CD4-positive, CD25-positive, alpha-beta regulatory T cell (primary cell): ENCODE data around the gene MED16. TPM values are rescaled to one million over a fixed set of nuclear protein-coding genes. Genes with fewer than 3 reads are reported as not detected.
"Not testable (repeated sequence)": the region's sequence is repeated elsewhere in the genome, so short reads cannot be mapped to it uniquely, and the experiment has no call there.

Source experiments
- ATAC-seq, 2 donors: fragments of 150-1000 bp; cut with Tn5 transposase; one replicate each; pipeline ENCODE4 v1.10.0; 2021; ENCODE audit warnings: low read depth in 2 of 2, moderate number of reproducible peaks in 2 of 2, moderate library complexity in 1 of 2
- DNase-seq, 3 donors: peaks; one replicate each; pipeline versions ENCODE4 v3.0.0 to v3.0.0-alpha.2; 2012 to 2022; ENCODE audit warnings: mixed read lengths in 1 of 3
- H3K27ac ChIP-seq: one replicate; pipeline ENCODE4 v1.7.0; 2013; ENCODE audit warnings: mild to moderate bottlenecking, low read length; ENCODE audit not compliant: insufficient read depth, poor library complexity, severe bottlenecking
- H3K27me3 ChIP-seq: one replicate; pipeline ENCODE4 v1.7.0; 2013; ENCODE audit warnings: low read length; ENCODE audit not compliant: control insufficient read depth, insufficient read depth
- H3K36me3 ChIP-seq: one replicate; pipeline ENCODE4 v1.7.0; 2013; ENCODE audit warnings: mild to moderate bottlenecking, low read length, moderate library complexity; ENCODE audit not compliant: control insufficient read depth, insufficient read depth
- H3K4me1 ChIP-seq: 2 replicates; pipeline ENCODE4 v1.7.0; 2013; ENCODE audit warnings: mild to moderate bottlenecking, low read length; ENCODE audit not compliant: insufficient read depth, control insufficient read depth, poor library complexity, severe bottlenecking
- H3K4me3 ChIP-seq: one replicate; pipeline ENCODE4 v1.7.0; 2013; ENCODE audit warnings: low read depth, mild to moderate bottlenecking, low read length, moderate library complexity
- H3K9me3 ChIP-seq, 2 experiments: 1 replicate in 1 of 2; 2 replicates in 1 of 2; pipeline ENCODE4 v1.7.0; 2013; ENCODE audit warnings: low read length in 2 of 2, mild to moderate bottlenecking in 1 of 2, moderate library complexity in 1 of 2; ENCODE audit not compliant: control insufficient read depth in 2 of 2
- H3K27ac Mint-ChIP-seq, 3 donors: one replicate each; pipeline ENCODE4 v1.8.0; 2020 to 2022; ENCODE audit warnings: mild to moderate bottlenecking in 3 of 3, mixed read lengths in 3 of 3, moderate library complexity in 2 of 3
- H3K27me3 Mint-ChIP-seq: one replicate; pipeline ENCODE4 v1.8.0; 2022; ENCODE audit warnings: mild to moderate bottlenecking, mixed read lengths
- H3K36me3 Mint-ChIP-seq: one replicate; pipeline ENCODE4 v1.8.0; 2020; ENCODE audit warnings: mixed read lengths
- H3K4me1 Mint-ChIP-seq, 4 donors: one replicate each; pipeline ENCODE4 v1.8.0; 2020 to 2022; ENCODE audit warnings: mixed read lengths in 4 of 4, mild to moderate bottlenecking in 1 of 4
- H3K4me3 Mint-ChIP-seq, 4 donors: one replicate each; pipeline ENCODE4 v1.8.0; 2020 to 2022; ENCODE audit warnings: mild to moderate bottlenecking in 4 of 4, mixed read lengths in 4 of 4, moderate library complexity in 3 of 4
- H3K9me3 Mint-ChIP-seq, 7 donors: one replicate each; pipeline ENCODE4 v1.8.0; 2020 to 2022; ENCODE audit warnings: mixed read lengths in 7 of 7, mild to moderate bottlenecking in 3 of 7, moderate library complexity in 2 of 7
- polyA plus RNA-seq, 4 donors: library from polyadenylated mRNA; unstranded; fragments of 300-500 nt; fragmentation: Illumina TruSeq; gene quantifications; one replicate each; pipeline ENCODE4 v1.2.3, GENCODE V29; 2021
- total RNA-seq: library from RNA; stranded (reverse); gene quantifications from one replicate; pipeline ENCODE4 v1.2.3, GENCODE V29; 2022

Gene MED16
- total and polyA plus RNA-seq, 5 donors from 2014 or later = 61.9 to 91.7 (median 79.5) TPM

GRCh38 chr19:896434-896833 lies 3.4 kb upstream of the MED16 start:
- H3K36me3 Mint-ChIP-seq = peaks cover 7% of the 10 kb centered on the region
- H3K27ac Mint-ChIP-seq = peak overlapping the region; percentile 42 to 86 (median 82)
- H3K9me3 Mint-ChIP-seq = peaks cover 0 to 2% (median 0%) of the 10 kb centered on the region in 7 donors
- ATAC-seq = no peak
- peaks cover 28% of the 10 kb centered on the region for H3K4me1 ChIP-seq
- no peak overlapping the region for H3K27ac ChIP-seq
- H3K36me3 ChIP-seq = peaks cover 27% of the 10 kb centered on the region
- H3K27me3 ChIP-seq = no peaks in the 10 kb centered on the region
- H3K4me1 Mint-ChIP-seq = peaks cover 4 to 41% (median 10%) of the 10 kb centered on the region in 4 donors
- peaks cover 5% of the 10 kb centered on the region for H3K27me3 Mint-ChIP-seq
- peak overlapping the region in 2 of 4 donors; percentile 63 to 75 for H3K4me3 Mint-ChIP-seq
- no peak overlapping the region for H3K4me3 ChIP-seq
- no peak for DNase-seq
- H3K9me3 ChIP-seq = no peaks in the 10 kb centered on the region

DNA sequence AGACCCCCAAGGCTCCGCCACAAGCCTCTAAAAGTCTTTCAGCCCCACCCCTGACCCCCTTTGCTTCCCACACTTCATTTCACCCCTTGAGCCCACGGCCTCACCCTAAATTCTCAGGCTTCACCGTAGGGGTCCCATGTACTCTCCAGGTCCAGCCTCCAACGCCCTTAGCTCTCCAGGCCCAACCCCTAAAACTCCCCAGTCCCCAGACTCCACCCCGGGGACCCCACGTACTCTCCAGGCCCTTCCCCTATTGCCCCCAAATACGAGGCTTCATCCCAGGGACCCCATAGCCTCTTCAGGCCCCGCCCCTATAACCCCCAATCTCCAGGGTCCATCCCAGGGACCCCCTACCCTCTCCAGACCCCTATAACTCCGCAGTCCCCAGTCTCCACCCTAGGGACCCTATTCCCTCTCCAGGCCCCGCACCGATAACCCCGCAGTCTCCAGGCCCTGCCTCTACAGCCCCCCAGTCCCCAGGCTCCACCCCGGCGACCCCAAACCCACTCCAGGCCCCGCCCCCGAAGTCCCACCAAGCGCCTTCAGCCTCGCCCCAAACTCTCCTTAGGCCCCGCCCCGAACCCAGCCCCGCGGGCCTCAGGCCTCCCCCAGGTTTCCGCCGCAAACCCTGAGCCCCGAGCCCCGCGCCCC lies 619 bp downstream of the MED16 start:
- DNase-seq = no peak
- Mint-ChIP-seq H3K4me3 (peak overlapping the region; percentile 74 to 93 (median 84)), H3K36me3 (peaks cover 7% of the 10 kb centered on the region), H3K27ac (peak overlapping the region; percentile 62 to 97 (median 66)), H3K9me3 (no peaks in the 10 kb centered on the region), H3K4me1 (peaks cover 4 to 60% (median 14%) of the 10 kb centered on the region in 4 donors), H3K27me3 (peaks cover 5% of the 10 kb centered on the region)
- no peaks in the 10 kb centered on the region for H3K27me3 ChIP-seq
- peak overlapping the region; percentile 48 for H3K4me3 ChIP-seq
- peak overlapping the region; percentile 88 for H3K27ac ChIP-seq
- H3K9me3 ChIP-seq = no peaks in the 10 kb centered on the region
- ATAC-seq = no peak
- peaks cover 30% of the 10 kb centered on the region for H3K36me3 ChIP-seq
- peaks cover 19% of the 10 kb centered on the region for H3K4me1 ChIP-seq

DNA sequence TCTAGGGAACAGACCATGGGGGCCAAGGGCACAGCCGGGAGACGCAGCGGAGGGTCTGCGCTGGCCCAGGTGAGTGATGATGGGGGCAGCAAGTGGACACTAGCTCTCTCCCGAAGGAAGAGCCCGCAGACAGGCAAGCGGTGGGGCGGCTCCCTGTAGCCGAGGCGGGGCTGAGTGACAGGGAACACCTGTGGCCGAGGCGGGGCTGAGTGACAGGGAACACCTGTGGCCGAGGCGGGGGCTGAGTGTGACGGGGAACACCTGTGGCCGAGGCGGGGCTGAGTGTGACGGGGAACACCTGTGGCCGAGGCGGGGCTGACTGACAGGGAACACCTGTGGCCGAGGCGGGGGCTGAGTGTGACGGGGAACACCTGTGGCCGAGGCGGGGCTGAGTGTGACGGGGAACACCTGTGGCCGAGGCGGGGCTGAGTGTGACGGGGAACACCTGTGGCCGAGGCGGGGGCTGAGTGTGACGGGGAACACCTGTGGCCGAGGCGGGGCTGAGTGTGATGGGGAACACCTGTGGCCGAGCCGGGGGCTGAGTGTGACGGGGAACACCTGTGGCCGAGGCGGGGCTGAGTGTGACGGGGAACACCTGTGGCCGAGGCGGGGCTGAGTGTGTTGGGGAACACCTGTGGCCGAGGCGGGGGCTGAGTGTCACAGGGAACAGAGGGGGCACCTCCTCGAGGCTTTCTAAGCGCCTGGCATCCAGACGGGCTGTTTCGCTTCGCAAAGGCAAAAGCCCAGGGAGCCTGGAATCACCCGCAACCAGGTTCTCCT lies 1.4 kb downstream of the MED16 start:
- peak overlapping the region; percentile 76 to 93 (median 84) for H3K4me3 Mint-ChIP-seq
- not testable (repeated sequence) for H3K9me3 ChIP-seq, DNase-seq, H3K36me3 Mint-ChIP-seq, ATAC-seq, H3K9me3 Mint-ChIP-seq, H3K27me3 Mint-ChIP-seq, H3K27me3 ChIP-seq
- H3K27ac ChIP-seq = peak overlapping the region; percentile 88
- H3K4me1 ChIP-seq = peaks cover 19% of the 10 kb centered on the region
- peak overlapping the region in 2 of 3 donors; percentile 66 to 73 for H3K27ac Mint-ChIP-seq
- H3K4me1 Mint-ChIP-seq = peaks cover 4 to 58% (median 14%) of the 10 kb centered on the region in 4 donors
- H3K36me3 ChIP-seq = peaks cover 28% of the 10 kb centered on the region
- H3K4me3 ChIP-seq = peak overlapping the region; percentile 48

DNA sequence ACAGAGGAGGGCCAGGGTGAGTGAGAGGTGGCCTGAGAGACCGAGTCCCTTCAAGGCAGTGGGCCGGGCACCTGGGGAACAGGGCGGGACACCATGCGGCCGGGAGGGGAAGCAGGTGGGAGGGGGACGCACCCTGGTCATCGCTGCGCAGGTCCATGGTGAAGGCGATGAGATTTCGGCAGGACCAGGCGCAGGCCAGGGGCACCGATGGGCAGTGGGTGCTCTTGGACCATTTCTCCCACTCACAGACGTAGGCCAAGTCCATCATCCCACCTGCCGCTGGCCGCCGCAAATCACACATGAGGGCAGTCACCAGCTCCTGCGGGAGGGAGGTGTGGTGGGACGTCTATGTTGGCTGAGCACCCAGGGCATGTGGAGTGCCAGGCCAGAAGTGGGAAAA lies 2.2 kb downstream of the MED16 start:
- Mint-ChIP-seq H3K4me3 (peak overlapping the region; percentile 75 to 80 (median 78)), H3K27ac (peak overlapping the region; percentile 17 to 73 (median 52)), H3K27me3 (peaks cover 5% of the 10 kb centered on the region), H3K36me3 (no peaks in the 10 kb centered on the region), H3K4me1 (peaks cover 4 to 57% (median 14%) of the 10 kb centered on the region in 4 donors), H3K9me3 (no peaks in the 10 kb centered on the region)
- Histone ChIP-seq H3K4me3 (no peak overlapping the region), H3K27ac (no peak overlapping the region), H3K27me3 (no peaks in the 10 kb centered on the region), H3K4me1 (peaks cover 19% of the 10 kb centered on the region), H3K9me3 (no peaks in the 10 kb centered on the region), H3K36me3 (peaks cover 33% of the 10 kb centered on the region)
- ATAC-seq (no peak), DNase-seq (no peak)

- Mint-ChIP-seq H3K27me3 (peaks cover 5% of the 10 kb centered on the region), H3K4me3 (peak overlapping the region; percentile 32 to 82 (median 71)), H3K36me3 (no peaks in the 10 kb centered on the region), H3K27ac (peak overlapping the region in 2 of 3 donors; percentile 17 to 62), H3K9me3 (no peaks in the 10 kb centered on the region), H3K4me1 (peaks cover 4 to 53% (median 13%) of the 10 kb centered on the region in 4 donors)
- H3K9me3 ChIP-seq = no peaks in the 10 kb centered on the region
- ATAC-seq (no peak), DNase-seq (no peak)
- no peaks in the 10 kb centered on the region for H3K27me3 ChIP-seq
- H3K36me3 ChIP-seq = peaks cover 40% of the 10 kb centered on the region
- H3K4me3 ChIP-seq = no peak overlapping the region
- no peak overlapping the region for H3K27ac ChIP-seq
- peaks cover 19% of the 10 kb centered on the region for H3K4me1 ChIP-seq
These were observed 3.2 kb downstream of the MED16 start for GRCh38 chr19:889662-890295.

DNA sequence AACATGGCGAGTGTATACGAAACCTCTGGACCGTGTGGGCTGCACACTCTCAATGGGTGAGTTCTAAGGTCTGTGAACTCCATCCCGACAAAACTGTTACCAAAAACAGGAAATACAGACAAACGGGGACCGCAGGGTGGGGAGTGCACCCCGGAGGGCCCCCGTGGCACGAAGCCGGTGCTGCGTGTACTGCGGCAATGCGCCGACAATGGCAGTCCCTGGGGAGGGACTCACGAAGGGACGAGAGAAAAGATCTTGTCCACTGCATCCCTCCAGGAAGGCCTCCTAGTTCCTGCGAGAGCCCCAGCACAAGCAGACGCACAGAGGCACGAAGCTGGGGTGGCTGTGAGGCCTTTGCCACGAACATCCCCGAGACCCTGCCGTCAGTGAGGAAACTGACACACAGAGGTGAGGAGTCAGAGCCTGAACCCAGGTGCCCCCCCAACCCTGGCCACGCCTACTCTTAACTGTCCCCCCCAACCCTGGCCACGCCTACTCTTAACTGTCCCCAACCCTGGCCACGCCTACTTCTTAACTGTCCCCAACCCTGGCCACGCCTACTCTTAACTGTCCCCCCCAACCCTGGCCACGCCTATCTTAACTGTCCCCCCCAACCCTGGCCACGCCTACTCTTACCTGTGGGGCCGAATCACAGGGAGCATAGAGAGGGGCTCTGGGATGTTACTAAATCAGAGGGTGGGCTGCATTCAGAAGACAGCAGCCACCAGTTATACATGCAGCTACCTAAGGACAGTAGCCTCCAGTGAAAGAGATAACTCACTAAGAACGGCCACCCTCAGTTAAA lies 4.2 kb downstream of the MED16 start:
- peak overlapping the region; percentile 65 to 82 (median 79) for H3K4me3 Mint-ChIP-seq
- peak; percentile 54 to 60 for ATAC-seq
- H3K9me3 ChIP-seq = no peaks in the 10 kb centered on the region
- H3K4me1 Mint-ChIP-seq = peaks cover 4 to 45% (median 12%) of the 10 kb centered on the region in 4 donors
- peak in 2 of 3 donors; percentile 14 to 59 for DNase-seq
- H3K36me3 Mint-ChIP-seq = no peaks in the 10 kb centered on the region
- peaks cover 43% of the 10 kb centered on the region for H3K36me3 ChIP-seq
- H3K4me3 ChIP-seq = no peak overlapping the region
- H3K27ac Mint-ChIP-seq = peak overlapping the region; percentile 71 to 96 (median 81)
- H3K27me3 ChIP-seq = no peaks in the 10 kb centered on the region
- peaks cover 15% of the 10 kb centered on the region for H3K4me1 ChIP-seq
- peaks cover 5% of the 10 kb centered on the region for H3K27me3 Mint-ChIP-seq
- H3K27ac ChIP-seq = no peak overlapping the region
- no peaks in the 10 kb centered on the region for H3K9me3 Mint-ChIP-seq

DNA sequence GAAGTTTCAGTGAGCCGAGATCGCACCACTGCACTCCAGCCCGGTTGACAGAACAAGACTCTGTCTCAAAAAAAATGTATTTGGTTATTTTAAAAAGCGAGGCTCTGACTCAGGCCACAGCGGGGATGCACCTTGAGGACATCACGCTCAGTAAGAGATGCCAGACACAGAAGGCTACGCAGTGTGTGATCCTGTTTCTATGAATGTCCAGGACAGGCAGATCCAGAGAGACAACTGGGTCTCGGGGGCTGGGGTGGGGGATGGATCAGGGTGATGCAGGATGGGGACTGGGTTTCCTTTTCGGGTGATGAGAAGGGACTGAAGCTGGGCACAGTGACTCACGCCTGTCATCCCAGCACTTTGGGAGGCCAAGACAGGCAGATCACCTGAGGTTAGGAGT lies 5.4 kb downstream of the MED16 start:
- no peak for ATAC-seq
- peaks cover 12% of the 10 kb centered on the region for H3K4me1 ChIP-seq
- H3K4me1 Mint-ChIP-seq = peaks cover 0 to 36% (median 4%) of the 10 kb centered on the region in 4 donors
- peak overlapping the region in 1 of 3 donors; percentile 69 for H3K27ac Mint-ChIP-seq
- no peaks in the 10 kb centered on the region for H3K9me3 Mint-ChIP-seq
- no peak overlapping the region for H3K27ac ChIP-seq
- no peak for DNase-seq
- no peaks in the 10 kb centered on the region for H3K36me3 Mint-ChIP-seq
- peaks cover 51% of the 10 kb centered on the region for H3K36me3 ChIP-seq
- peak overlapping the region in 1 of 4 donors; percentile 46 for H3K4me3 Mint-ChIP-seq
- H3K27me3 ChIP-seq = no peaks in the 10 kb centered on the region
- no peaks in the 10 kb centered on the region for H3K27me3 Mint-ChIP-seq
- no peak overlapping the region for H3K4me3 ChIP-seq
- no peaks in the 10 kb centered on the region for H3K9me3 ChIP-seq
